C4-2B (cell line): ENCODE measurements around the gene DLX1.

Experiments used
- H3K27ac ChIP-seq: fragments of 450-650 bp; 2 replicates; pipeline ENCODE4 v1.5.1; 2017
- ZFX ChIP-seq: fragments of 450-650 bp; IDR thresholded peaks from 2 replicates; pipeline ENCODE4 v1.6.1; 2017
- TF ChIP-seq, protein P1 (sequence below): fragments of 450-650 bp; conservative IDR thresholded peaks from 2 replicates; pipeline ENCODE4 v1.5.1; 2017; ENCODE audit warnings: mild to moderate bottlenecking

Gene DLX1

GRCh38 chr2:172081221-172082022, 3.9 kb upstream of the DLX1 start:
- TF ChIP-seq ZFX = no peak
- TF ChIP-seq, protein P1, sequence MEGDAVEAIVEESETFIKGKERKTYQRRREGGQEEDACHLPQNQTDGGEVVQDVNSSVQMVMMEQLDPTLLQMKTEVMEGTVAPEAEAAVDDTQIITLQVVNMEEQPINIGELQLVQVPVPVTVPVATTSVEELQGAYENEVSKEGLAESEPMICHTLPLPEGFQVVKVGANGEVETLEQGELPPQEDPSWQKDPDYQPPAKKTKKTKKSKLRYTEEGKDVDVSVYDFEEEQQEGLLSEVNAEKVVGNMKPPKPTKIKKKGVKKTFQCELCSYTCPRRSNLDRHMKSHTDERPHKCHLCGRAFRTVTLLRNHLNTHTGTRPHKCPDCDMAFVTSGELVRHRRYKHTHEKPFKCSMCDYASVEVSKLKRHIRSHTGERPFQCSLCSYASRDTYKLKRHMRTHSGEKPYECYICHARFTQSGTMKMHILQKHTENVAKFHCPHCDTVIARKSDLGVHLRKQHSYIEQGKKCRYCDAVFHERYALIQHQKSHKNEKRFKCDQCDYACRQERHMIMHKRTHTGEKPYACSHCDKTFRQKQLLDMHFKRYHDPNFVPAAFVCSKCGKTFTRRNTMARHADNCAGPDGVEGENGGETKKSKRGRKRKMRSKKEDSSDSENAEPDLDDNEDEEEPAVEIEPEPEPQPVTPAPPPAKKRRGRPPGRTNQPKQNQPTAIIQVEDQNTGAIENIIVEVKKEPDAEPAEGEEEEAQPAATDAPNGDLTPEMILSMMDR = no peak

DNA sequence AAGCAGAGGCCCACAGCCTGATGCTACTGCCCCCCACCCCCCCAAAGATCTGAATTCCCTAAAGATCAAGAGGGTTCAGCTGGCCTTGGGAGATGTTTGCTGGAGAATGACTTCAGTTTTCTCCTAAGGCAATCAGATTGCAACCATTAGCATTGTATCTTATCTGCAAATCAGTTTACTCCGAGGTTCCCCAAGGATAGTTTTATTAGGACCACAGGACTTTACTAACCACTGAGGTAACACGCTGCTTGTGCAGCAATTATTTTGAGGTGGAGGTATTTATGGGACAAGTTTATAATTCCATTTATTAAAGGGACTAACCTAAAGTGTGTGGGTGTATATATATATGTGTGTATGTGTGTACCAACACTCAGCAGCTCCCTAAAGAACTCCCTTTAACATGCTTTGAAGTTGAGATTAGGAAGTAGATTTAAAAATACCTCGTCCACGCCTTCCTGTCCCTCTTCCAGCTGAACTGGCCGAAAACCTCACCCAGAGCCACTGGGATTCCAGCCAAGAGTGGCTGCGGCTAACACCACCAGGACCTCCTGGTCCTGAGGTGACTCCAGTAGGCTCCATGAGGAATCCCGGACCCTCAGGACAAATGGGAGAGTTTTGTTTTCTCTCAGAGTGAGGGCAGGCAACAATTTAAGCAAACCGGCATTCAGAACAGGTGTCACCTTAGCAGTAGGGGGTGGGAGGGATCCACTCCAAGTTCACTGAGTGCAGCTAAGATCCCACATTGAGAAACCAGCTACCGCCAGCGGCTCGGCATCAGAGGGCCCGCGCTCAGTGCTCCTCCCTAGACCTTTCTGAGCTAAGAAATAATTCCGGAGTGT, 3.0 kb upstream of the DLX1 start:
- TF ChIP-seq, protein P1 = no peak
- TF ChIP-seq ZFX = no peak
- no peak overlapping the region for H3K27ac ChIP-seq

More at GRCh38 chr2:172081221-172082022, 3.9 kb upstream of the DLX1 start:
- no peak overlapping the region for H3K27ac ChIP-seq

- TF ChIP-seq, protein P1 = no peak
- no peak for TF ChIP-seq ZFX
- H3K27ac ChIP-seq = no peak overlapping the region; the same call in 1 of the 2 replicates
Measured at GRCh38 chr2:172082944-172083627, 2.2 kb upstream of the DLX1 start.

DNA sequence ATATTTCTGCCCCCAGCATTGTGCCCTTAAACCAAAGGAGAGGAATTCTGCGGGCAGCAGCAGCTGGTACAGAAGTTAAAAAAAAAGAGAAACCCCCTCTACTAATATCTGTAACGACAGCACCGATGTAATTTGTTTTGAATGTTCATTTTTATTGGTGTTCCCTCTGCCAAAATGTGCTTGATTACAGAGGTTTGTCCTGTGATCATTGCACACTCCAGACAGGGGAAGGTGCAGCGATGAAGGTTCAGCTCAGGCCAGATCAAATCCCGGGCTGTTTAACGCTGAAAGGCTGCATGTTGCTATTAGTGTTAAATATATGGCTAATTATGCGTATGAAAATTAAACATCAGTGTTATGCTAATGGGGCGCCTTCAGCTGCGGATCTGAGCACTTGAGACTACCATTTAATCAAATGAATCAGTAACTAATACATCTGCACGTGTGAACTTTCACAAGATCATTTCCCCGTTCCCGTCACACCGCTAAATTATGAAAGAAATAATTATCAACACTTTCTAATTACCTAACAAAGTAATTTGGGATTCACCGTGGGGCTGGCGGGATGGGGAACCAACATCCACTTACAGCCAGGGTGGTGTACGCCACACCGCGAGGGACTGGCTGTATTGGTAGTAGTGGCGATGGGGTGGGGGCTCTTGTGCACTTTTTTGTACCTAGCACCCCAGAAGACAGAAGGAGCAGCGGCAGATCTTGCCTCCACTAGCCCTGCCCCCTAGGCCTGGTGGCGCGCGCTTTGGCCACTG, 1.5 kb upstream of the DLX1 start:
- H3K27ac ChIP-seq = peak overlapping the region; percentile 96
- TF ChIP-seq ZFX = no peak
- TF ChIP-seq, protein P1 = no peak

DNA sequence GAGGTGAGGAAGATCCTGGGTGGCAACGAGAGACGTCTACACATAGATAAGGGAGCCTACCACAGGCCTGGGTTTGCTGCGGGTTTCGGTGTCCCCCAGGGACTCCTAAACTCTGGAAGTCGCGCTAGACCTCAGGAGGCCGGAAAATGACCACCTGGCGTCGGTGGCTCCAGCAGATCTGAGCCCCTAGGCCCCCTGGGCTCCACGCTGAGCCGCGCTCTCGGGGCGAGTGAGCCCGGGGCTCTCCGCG, 987 bp upstream of the DLX1 start:
- TF ChIP-seq, protein P1 = no peak
- TF ChIP-seq ZFX = no peak
- H3K27ac ChIP-seq = peak overlapping the region; percentile 96

DNA sequence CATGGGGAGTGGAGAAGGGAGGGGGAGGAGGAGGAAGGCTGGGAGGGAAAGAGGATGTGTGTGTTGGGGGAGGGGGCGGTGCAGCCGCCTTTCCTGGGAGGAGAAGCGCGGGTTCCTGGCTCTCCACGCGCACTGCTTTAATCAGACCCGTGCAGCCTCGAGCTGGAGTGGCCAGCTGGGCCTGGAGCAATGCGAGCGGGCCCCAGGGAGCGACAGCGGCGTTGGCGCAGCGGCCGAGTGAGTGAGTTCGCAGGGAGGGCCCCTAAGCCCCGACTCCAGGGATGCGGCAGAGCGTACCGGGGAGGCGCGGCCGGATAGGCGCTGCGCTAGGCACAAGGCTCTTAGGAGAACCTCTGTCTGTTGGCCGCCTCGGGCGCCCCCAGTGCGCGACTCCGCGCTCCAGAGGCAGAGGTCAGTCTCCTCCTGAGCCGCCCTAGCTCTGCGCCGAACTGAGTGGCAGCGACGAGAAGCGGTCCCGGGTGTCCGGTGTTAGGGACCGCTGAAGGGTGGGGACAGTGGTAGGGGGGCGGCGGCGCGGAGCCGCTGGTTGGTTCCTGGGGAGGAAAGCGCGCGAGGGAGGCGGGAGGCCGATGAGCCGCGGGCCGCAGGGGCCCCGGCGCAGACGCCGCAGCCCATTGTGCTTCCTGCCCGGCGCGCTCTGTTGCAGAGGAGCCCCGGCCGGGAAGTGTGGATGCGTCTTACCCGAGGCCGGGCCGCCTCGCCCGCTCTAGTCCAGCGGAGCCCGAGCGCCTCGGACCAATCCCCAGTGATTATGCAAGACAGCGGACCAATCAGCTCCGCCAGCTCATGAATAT, 455 bp upstream of the DLX1 start:
- H3K27ac ChIP-seq = peak overlapping the region; percentile 96

More for the DNA sequence above, 455 bp upstream of the DLX1 start:
- peak; percentile 68 for TF ChIP-seq ZFX
- TF ChIP-seq, protein P1 = no peak
